ENCODE measurements around the gene BRICD5. TPM values are rescaled to one million over a fixed set of nuclear protein-coding genes. Genes with fewer than 3 reads are reported as not detected.

BRICD5 gene
- total RNA-seq, 1 experiment from 2014 or later = 17.1 TPM

DNA sequence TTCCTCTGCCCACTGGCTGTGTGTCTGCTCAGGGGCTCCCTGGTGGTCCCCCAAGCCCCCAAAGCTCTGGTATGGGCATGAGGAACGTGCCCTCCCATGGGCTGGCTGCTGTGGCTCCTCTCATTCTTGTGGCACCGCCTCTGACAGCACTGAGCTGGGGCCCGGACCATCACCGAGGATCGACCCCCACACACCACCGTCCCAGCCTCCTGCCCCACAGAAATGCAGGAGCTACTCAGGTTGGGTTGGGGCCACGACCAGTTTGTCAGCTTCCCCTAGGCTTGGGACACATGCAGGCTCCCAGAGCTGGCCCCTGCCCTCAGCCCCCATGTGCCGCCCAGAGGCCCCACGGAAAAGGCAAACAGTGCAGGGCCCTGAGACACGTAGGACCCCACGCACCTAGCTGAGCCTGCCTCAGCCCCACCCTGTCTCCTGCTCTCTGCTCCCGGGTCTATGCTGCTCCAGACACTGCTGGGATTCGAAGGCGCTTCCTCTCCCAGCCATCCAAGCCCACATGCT is 11.0 kb downstream of the BRICD5 start:
- H3K9me3 ChIP-seq (ENCODE audit: insufficient read depth, low read depth) = no peaks in the 10 kb centered on the region
- H3K4me3 ChIP-seq = no peak overlapping the region
- BruUV-seq (replicated peaks) = no TSS peak
- POLR2A ChIA-PET (ENCODE audit: unreplicated experiment) = interaction anchor here (0.6 kb wide), 1 partner anchor 44 kb away, joined by 3 read pairs; the partner anchor contains the start of gene TRAF7
- H3K27ac ChIP-seq = no peak overlapping the region
- peaks cover 35% of the 10 kb centered on the region for H3K27me3 ChIP-seq (ENCODE audit: insufficient read depth, low read depth)
- peaks cover 12% of the 10 kb centered on the region; the same call in 1 of the 2 replicates for H3F3A ChIP-seq (ENCODE audit: insufficient read depth, low read depth)
- H4K20me1 ChIP-seq (ENCODE audit: insufficient read depth) = no peaks in the 10 kb centered on the region
- CTCF ChIA-PET = no interaction called here
- H3K4me2 ChIP-seq = no peak overlapping the region
- TF ChIP-seq, protein P1, sequence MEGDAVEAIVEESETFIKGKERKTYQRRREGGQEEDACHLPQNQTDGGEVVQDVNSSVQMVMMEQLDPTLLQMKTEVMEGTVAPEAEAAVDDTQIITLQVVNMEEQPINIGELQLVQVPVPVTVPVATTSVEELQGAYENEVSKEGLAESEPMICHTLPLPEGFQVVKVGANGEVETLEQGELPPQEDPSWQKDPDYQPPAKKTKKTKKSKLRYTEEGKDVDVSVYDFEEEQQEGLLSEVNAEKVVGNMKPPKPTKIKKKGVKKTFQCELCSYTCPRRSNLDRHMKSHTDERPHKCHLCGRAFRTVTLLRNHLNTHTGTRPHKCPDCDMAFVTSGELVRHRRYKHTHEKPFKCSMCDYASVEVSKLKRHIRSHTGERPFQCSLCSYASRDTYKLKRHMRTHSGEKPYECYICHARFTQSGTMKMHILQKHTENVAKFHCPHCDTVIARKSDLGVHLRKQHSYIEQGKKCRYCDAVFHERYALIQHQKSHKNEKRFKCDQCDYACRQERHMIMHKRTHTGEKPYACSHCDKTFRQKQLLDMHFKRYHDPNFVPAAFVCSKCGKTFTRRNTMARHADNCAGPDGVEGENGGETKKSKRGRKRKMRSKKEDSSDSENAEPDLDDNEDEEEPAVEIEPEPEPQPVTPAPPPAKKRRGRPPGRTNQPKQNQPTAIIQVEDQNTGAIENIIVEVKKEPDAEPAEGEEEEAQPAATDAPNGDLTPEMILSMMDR (conservative IDR thresholded peaks at IDR 0.05) = no peak
- TF ChIP-seq EZH2 (IDR thresholded peaks at IDR 0.05; ENCODE audit: low read depth) = no peak
- intact Hi-C loops (cut with micrococcal nuclease; ENCODE audit: unreplicated experiment) = loop anchor here (5.0 kb wide), 1 partner anchor 303 kb away; no protein-coding TSS in a partner anchor
- no peaks in the 10 kb centered on the region for H3K36me3 ChIP-seq (ENCODE audit: low read depth)
- no peaks in the 10 kb centered on the region for H3K79me2 ChIP-seq (ENCODE audit: low read depth)
- H3K4me1 ChIP-seq (replicated peaks; ENCODE audit: insufficient read depth) = peaks cover 5% of the 10 kb centered on the region; the same call in 1 of the 2 replicates
- H2AFZ ChIP-seq = no peak overlapping the region
- DNase-seq = no peak
- H3K9me2 ChIP-seq (ENCODE audit: insufficient read depth) = no peaks in the 10 kb centered on the region

DNA sequence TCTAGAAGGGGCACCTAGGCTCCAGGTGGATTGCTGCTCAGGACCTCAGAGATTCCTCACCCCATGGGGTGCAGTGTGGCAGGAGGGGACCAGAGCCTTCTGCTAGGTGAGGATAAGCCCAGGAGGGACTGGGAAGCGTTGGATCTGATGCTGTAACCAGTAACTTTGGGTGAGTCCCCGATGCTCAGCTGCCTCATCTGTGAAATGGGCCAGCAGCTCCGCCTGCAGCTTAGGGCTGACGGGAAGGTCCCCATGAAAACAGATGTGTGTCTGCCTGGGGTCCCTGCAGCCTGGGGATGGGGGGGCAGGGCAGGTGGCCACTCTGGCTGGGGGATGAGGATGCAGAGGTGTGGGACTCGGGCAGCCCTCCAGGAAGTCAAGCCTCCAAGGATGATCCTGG is 11.6 kb downstream of the BRICD5 start:
- H2AFZ ChIP-seq = no peak overlapping the region
- H3K4me3 ChIP-seq = no peak overlapping the region
- H3K4me2 ChIP-seq = no peak overlapping the region
- H3K9me3 ChIP-seq (ENCODE audit: insufficient read depth, low read depth) = no peaks in the 10 kb centered on the region
- H3K9me2 ChIP-seq (ENCODE audit: insufficient read depth) = no peaks in the 10 kb centered on the region
- H3K79me2 ChIP-seq (ENCODE audit: low read depth) = no peaks in the 10 kb centered on the region
- ChIA-PET CTCF (no interaction called here), POLR2A (ENCODE audit: unreplicated experiment) (interaction anchor here (0.6 kb wide), 1 partner anchor 44 kb away, joined by 3 read pairs; the partner anchor contains the start of gene TRAF7)
- no peaks in the 10 kb centered on the region for H3K36me3 ChIP-seq (ENCODE audit: low read depth)
- DNase-seq = no peak
- BruUV-seq (replicated peaks) = no TSS peak
- no peaks in the 10 kb centered on the region for H3K4me1 ChIP-seq (replicated peaks; ENCODE audit: insufficient read depth)
- intact Hi-C loops (cut with micrococcal nuclease; ENCODE audit: unreplicated experiment) = loop anchor here (5.0 kb wide), 1 partner anchor 303 kb away; no protein-coding TSS in a partner anchor
- no peak for TF ChIP-seq EZH2 (IDR thresholded peaks at IDR 0.05; ENCODE audit: low read depth)
- TF ChIP-seq, protein P1 (conservative IDR thresholded peaks at IDR 0.05) = no peak
- no peak overlapping the region for H3K27ac ChIP-seq
- H4K20me1 ChIP-seq (ENCODE audit: insufficient read depth) = no peaks in the 10 kb centered on the region
- peaks cover 35% of the 10 kb centered on the region for H3K27me3 ChIP-seq (ENCODE audit: insufficient read depth, low read depth)
- peaks cover 12% of the 10 kb centered on the region; the same call in 1 of the 2 replicates for H3F3A ChIP-seq (ENCODE audit: insufficient read depth, low read depth)

DNA sequence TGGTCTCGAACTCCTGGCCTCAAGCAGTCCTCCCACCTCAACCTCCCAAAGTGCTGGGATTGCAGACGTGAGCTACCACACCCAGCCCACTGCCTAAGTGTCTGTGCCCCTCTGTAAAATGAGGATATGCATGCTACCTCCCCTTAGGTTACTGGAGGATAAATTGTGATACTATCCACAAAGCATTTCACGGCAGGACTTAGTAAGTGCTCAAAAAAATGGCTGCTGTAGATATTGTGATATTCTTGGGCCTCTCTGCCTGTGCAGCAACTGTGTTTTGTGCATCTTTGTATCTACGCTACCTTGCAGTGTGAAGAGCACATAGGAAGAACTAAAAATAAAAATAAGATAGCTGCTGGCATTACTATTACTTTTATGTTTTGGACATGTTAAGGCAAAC is 12.4 kb downstream of the BRICD5 start:
- Histone ChIP-seq H3F3A (ENCODE audit: insufficient read depth, low read depth) (peaks cover 12% of the 10 kb centered on the region; the same call in 1 of the 2 replicates), H3K36me3 (ENCODE audit: low read depth) (no peaks in the 10 kb centered on the region), H3K9me2 (ENCODE audit: insufficient read depth) (no peaks in the 10 kb centered on the region), H3K4me1 (replicated peaks; ENCODE audit: insufficient read depth) (no peaks in the 10 kb centered on the region), H3K27me3 (ENCODE audit: insufficient read depth, low read depth) (peaks cover 35% of the 10 kb centered on the region), H3K4me2 (no peak overlapping the region), H3K27ac (no peak overlapping the region), H3K9me3 (ENCODE audit: insufficient read depth, low read depth) (no peaks in the 10 kb centered on the region), H3K79me2 (ENCODE audit: low read depth) (no peaks in the 10 kb centered on the region), H4K20me1 (ENCODE audit: insufficient read depth) (no peaks in the 10 kb centered on the region), H2AFZ (no peak overlapping the region), H3K4me3 (no peak overlapping the region)
- BruUV-seq (replicated peaks) = no TSS peak
- ChIA-PET CTCF (no interaction called here), POLR2A (ENCODE audit: unreplicated experiment) (no interaction called here)
- no peak for DNase-seq
- TF ChIP-seq, protein P1 (conservative IDR thresholded peaks at IDR 0.05) = no peak
- no peak for TF ChIP-seq EZH2 (IDR thresholded peaks at IDR 0.05; ENCODE audit: low read depth)
- intact Hi-C loops (cut with micrococcal nuclease; ENCODE audit: unreplicated experiment) = loop anchor here (5.0 kb wide), 1 partner anchor 304 kb away; no protein-coding TSS in a partner anchor

All from PC-9 (cell line).